Panc1 (cell line): Measurements from ENCODE around the gene NTRK3. TPM values are rescaled to one million over a fixed set of nuclear protein-coding genes. Genes with fewer than 3 reads are reported as not detected.

Experiments used
- ATAC-seq: fragments of 200-7000 bp; cut with Tn5 transposase; 2 replicates; pipeline ENCODE4 v1.9.1; 2020; ENCODE audit warnings: mild to moderate bottlenecking, moderate library complexity
- BruUV-seq: library from RNA; stranded (reverse); fragments of 400-500 nt; replicated peaks from 2 replicates; lab custom pipeline; 2021; lab: Mats Ljungman, UMichigan
- CTCF ChIA-PET: fragments of 300-600 bp; sonication (Branson Sonifier 250); formaldehyde crosslinking; loops from one replicate; lab custom pipeline; 2022; ENCODE audit warnings: antibody characterized with exemption; lab: Charles Lee
- POLR2A ChIA-PET: fragments of 300-600 bp; sonication (Branson Sonifier 250); formaldehyde crosslinking; loops from one replicate; lab custom pipeline; 2022; ENCODE audit warnings: antibody characterized with exemption; lab: Charles Lee
- DNase-seq: peaks from one replicate; pipeline ENCODE4 v3.0.0-alpha.2; 2010; ENCODE audit warnings: low read depth, low spot score
- H3K27ac ChIP-seq: 2 replicates; pipeline ENCODE4 v1.5.1; 2011; ENCODE audit warnings: mild to moderate bottlenecking, low read length, inconsistent platforms
- H3K27me3 ChIP-seq: fragments of 200-500 bp; sonication (Bioruptor generic); 2 replicates; pipeline ENCODE4 v1.6.0; 2014; ENCODE audit warnings: low read length, inconsistent platforms; ENCODE audit not compliant: control insufficient read depth, insufficient read depth
- H3K36me3 ChIP-seq: fragments of 200-500 bp; sonication (Bioruptor generic); 2 replicates; pipeline ENCODE4 v1.5.1; 2014; ENCODE audit warnings: inconsistent platforms, mild to moderate bottlenecking, low read length, moderate library complexity; ENCODE audit not compliant: control insufficient read depth, insufficient read depth
- H3K4me1 ChIP-seq: 2 replicates; pipeline ENCODE4 v1.5.1; 2011; ENCODE audit warnings: inconsistent platforms, mild to moderate bottlenecking, low read length, moderate library complexity; ENCODE audit not compliant: control insufficient read depth, insufficient read depth
- H3K4me3 ChIP-seq, 2 experiments: 2 replicates each; pipeline ENCODE4 v1.5.1; 2011 to 2012; ENCODE audit warnings: low read depth in 2 of 2, low read length in 2 of 2, mild to moderate bottlenecking in 2 of 2, inconsistent platforms in 1 of 2, moderate library complexity in 1 of 2
- H3K9me3 ChIP-seq: fragments of 200-500 bp; sonication (Bioruptor generic); 2 replicates; pipeline ENCODE4 v1.5.1; 2014; ENCODE audit warnings: low read depth, mild to moderate bottlenecking, inconsistent platforms, low read length, moderate library complexity; ENCODE audit not compliant: control insufficient read depth, insufficient read depth
- POLR2AphosphoS5 ChIP-seq: IDR thresholded peaks from 2 replicates; pipeline ENCODE4 v1.6.1; 2012; ENCODE audit warnings: mild to moderate bottlenecking, low read depth, low read length, moderate library complexity
- SIN3A ChIP-seq: IDR thresholded peaks from 2 replicates; pipeline ENCODE4 v1.6.1; 2012; ENCODE audit warnings: low read depth, mild to moderate bottlenecking, low read length, moderate library complexity, borderline replicate concordance; ENCODE audit not compliant: insufficient read depth
- TCF7L2 ChIP-seq: IDR thresholded peaks from 2 replicates; pipeline ENCODE4 v1.6.1; 2011; ENCODE audit warnings: mild to moderate bottlenecking, low read depth, low read length, inconsistent platforms
- in situ Hi-C: cut with HindIII; loops from 2 replicates; pipeline ENCODE4 v1.10.0; 2016; ENCODE audit warnings: low sequenced_read_pairs, low pct_unique_long_range_greater_than_20kb
- intact Hi-C: fragments of 100-400 bp; cut with micrococcal nuclease; formaldehyde crosslinking; loops from one replicate; pipeline ENCODE4 v1.10.0; 2022; ENCODE audit not compliant: unreplicated experiment
- total RNA-seq: library from RNA; stranded (reverse); gene quantifications from one replicate; pipeline ENCODE4 v1.2.1, GENCODE V29; 2021; ENCODE audit not compliant: unreplicated experiment
- TF ChIP-seq, protein P1 (sequence below): fragments of 450-650 bp; IDR thresholded peaks from 2 replicates; pipeline ENCODE4 v1.5.1; 2017; ENCODE audit warnings: mild to moderate bottlenecking
- TF ChIP-seq, protein P2 (sequence below), 2 experiments: IDR thresholded peaks; 2 replicates each; pipeline ENCODE4 v1.6.1; 2011 to 2012; ENCODE audit warnings: low read depth in 2 of 2, control low read depth in 1 of 2, low read length in 1 of 2, mild to moderate bottlenecking in 1 of 2, moderate library complexity in 1 of 2; ENCODE audit not compliant: insufficient read depth in 1 of 2

NTRK3 gene
- total RNA-seq, 1 experiment from 2014 or later: not detected

DNA sequence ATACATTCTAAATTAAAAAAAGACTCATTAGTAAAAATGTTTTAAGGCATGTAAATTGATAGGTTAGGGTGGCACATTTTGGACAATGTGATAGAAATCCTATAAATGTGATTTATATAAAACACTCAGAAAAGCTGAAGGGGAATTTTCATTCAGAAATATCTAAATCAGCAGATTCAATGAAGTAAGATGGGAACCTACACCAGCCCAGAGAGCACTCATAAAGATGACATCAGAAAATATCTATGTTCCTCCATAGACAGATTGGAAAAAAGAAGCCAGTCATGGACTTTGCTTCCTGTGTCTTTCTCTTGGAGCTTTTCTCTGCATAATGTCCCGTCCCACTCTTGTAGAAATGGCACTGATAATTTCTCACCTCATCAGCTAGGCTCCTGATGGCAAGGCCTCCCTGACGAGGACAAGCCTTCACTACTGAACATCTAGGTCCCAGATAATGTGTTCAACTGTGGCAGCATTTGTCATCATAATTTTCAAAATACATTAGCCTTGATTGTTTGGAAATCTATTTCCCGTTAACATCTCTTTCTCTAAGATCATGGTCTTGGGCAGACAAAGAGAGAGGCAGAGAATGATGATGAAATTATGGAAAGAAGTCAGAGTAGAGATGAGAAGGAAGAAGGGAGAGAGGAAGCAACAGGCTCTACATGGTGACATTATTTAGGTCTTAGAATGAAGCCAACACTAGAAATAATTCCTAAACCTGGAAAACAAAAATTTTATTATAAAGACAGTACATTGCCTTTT, 354.4 kb downstream of the NTRK3 start:
- TF ChIP-seq TCF7L2 (no peak), POLR2AphosphoS5 (no peak), SIN3A (no peak)
- TF ChIP-seq, protein P1, sequence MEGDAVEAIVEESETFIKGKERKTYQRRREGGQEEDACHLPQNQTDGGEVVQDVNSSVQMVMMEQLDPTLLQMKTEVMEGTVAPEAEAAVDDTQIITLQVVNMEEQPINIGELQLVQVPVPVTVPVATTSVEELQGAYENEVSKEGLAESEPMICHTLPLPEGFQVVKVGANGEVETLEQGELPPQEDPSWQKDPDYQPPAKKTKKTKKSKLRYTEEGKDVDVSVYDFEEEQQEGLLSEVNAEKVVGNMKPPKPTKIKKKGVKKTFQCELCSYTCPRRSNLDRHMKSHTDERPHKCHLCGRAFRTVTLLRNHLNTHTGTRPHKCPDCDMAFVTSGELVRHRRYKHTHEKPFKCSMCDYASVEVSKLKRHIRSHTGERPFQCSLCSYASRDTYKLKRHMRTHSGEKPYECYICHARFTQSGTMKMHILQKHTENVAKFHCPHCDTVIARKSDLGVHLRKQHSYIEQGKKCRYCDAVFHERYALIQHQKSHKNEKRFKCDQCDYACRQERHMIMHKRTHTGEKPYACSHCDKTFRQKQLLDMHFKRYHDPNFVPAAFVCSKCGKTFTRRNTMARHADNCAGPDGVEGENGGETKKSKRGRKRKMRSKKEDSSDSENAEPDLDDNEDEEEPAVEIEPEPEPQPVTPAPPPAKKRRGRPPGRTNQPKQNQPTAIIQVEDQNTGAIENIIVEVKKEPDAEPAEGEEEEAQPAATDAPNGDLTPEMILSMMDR: no peak
- TF ChIP-seq, protein P2, sequence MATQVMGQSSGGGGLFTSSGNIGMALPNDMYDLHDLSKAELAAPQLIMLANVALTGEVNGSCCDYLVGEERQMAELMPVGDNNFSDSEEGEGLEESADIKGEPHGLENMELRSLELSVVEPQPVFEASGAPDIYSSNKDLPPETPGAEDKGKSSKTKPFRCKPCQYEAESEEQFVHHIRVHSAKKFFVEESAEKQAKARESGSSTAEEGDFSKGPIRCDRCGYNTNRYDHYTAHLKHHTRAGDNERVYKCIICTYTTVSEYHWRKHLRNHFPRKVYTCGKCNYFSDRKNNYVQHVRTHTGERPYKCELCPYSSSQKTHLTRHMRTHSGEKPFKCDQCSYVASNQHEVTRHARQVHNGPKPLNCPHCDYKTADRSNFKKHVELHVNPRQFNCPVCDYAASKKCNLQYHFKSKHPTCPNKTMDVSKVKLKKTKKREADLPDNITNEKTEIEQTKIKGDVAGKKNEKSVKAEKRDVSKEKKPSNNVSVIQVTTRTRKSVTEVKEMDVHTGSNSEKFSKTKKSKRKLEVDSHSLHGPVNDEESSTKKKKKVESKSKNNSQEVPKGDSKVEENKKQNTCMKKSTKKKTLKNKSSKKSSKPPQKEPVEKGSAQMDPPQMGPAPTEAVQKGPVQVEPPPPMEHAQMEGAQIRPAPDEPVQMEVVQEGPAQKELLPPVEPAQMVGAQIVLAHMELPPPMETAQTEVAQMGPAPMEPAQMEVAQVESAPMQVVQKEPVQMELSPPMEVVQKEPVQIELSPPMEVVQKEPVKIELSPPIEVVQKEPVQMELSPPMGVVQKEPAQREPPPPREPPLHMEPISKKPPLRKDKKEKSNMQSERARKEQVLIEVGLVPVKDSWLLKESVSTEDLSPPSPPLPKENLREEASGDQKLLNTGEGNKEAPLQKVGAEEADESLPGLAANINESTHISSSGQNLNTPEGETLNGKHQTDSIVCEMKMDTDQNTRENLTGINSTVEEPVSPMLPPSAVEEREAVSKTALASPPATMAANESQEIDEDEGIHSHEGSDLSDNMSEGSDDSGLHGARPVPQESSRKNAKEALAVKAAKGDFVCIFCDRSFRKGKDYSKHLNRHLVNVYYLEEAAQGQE (IDR thresholded peaks at IDR 0.05; ENCODE audit: insufficient read depth in 1 of 2, low read depth in 2 of 2, low read length in 1 of 2): no peak
- ATAC-seq: no peak
- in situ Hi-C loops: no loop called here
- CTCF ChIA-PET: no interaction called here
- Histone ChIP-seq H3K36me3 (no peaks in the 10 kb centered on the region), H3K9me3 (no peaks in the 10 kb centered on the region), H3K4me1 (no peaks in the 10 kb centered on the region), H3K27me3 (peaks cover 2% of the 10 kb centered on the region; the same call in 1 of the 2 replicates), H3K4me3 (no peak overlapping the region), H3K27ac (no peak overlapping the region)
- POLR2A ChIA-PET: no interaction called here
- BruUV-seq: no TSS peak
- intact Hi-C loops: no loop called here
- no peak for DNase-seq

DNA sequence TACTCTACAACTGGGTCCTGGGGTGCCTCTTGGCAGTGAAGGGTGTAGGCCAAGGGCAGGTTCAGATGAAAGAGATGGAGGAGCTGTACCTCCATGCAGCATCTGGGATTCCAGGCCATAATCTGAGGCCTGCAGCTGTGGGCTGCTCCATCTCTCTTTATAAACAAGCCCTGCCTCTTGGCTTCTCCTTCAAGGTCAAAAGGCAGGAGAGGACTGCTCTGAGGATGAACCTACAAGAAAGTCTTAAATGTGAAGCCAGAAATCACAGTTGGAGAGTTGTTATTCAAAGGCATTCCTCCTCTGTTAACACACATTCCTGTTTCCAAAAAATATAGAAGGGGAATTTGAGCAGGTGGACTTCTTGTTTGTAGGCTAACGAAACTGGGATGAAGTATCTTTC, 355.5 kb downstream of the NTRK3 start:
- no peak overlapping the region for H3K4me3 ChIP-seq
- ATAC-seq (no peak), DNase-seq (no peak)
- H3K4me1 ChIP-seq: no peaks in the 10 kb centered on the region
- in situ Hi-C loops (no loop called here), intact Hi-C loops (no loop called here)
- BruUV-seq: no TSS peak
- TF ChIP-seq POLR2AphosphoS5: no peak
- TF ChIP-seq SIN3A: no peak
- TF ChIP-seq TCF7L2: no peak
- TF ChIP-seq, protein P2 (IDR thresholded peaks at IDR 0.05; ENCODE audit: insufficient read depth in 1 of 2, low read depth in 2 of 2, low read length in 1 of 2): no peak
- TF ChIP-seq, protein P1: no peak
- no peak overlapping the region for H3K27ac ChIP-seq
- H3K27me3 ChIP-seq: no peaks in the 10 kb centered on the region; the same call in 1 of the 2 replicates
- CTCF ChIA-PET: no interaction called here
- no peaks in the 10 kb centered on the region for H3K36me3 ChIP-seq
- no peaks in the 10 kb centered on the region for H3K9me3 ChIP-seq
- POLR2A ChIA-PET: no interaction called here
